ENCODE measurements around the gene COL23A1. TPM values are rescaled to one million over a fixed set of nuclear protein-coding genes. Genes with fewer than 3 reads are reported as not detected.

Gene COL23A1
- total RNA-seq, 1 donor from 2014 or later, result 2.9 TPM

GRCh38 chr5:178546675-178547033 lies 43.5 kb downstream of the COL23A1 start:
- DNase-seq, result no peak
- Mint-ChIP-seq H3K36me3 (ENCODE audit: unreplicated experiment) (no peaks in the 10 kb centered on the region), H3K27ac (ENCODE audit: unreplicated experiment) (no peak overlapping the region), H3K9me3 (ENCODE audit: unreplicated experiment) (no peaks in the 10 kb centered on the region), H3K4me1 (ENCODE audit: low read depth, unreplicated experiment) (peaks cover 9% of the 10 kb centered on the region), H3K27me3 (ENCODE audit: unreplicated experiment) (peaks cover 2% of the 10 kb centered on the region), H3K4me3 (ENCODE audit: unreplicated experiment) (no peak overlapping the region)
- TF ChIP-seq CTCF (IDR thresholded peaks at IDR 0.05; ENCODE audit: partially characterized antibody, unreplicated experiment), result no peak

- no peaks in the 10 kb centered on the region for H3K36me3 Mint-ChIP-seq (ENCODE audit: unreplicated experiment)
- H3K4me1 Mint-ChIP-seq (ENCODE audit: low read depth, unreplicated experiment), result peaks cover 9% of the 10 kb centered on the region
- TF ChIP-seq CTCF (IDR thresholded peaks at IDR 0.05; ENCODE audit: partially characterized antibody, unreplicated experiment), result no peak
- no peak overlapping the region for H3K27ac Mint-ChIP-seq (ENCODE audit: unreplicated experiment)
- DNase-seq, result no peak
- H3K4me3 Mint-ChIP-seq (ENCODE audit: unreplicated experiment), result no peak overlapping the region
- peaks cover 2% of the 10 kb centered on the region for H3K27me3 Mint-ChIP-seq (ENCODE audit: unreplicated experiment)
- H3K9me3 Mint-ChIP-seq (ENCODE audit: unreplicated experiment), result no peaks in the 10 kb centered on the region
Measured at GRCh38 chr5:178545941-178546674, 44.1 kb downstream of the COL23A1 start.

- Mint-ChIP-seq H3K4me1 (ENCODE audit: low read depth, unreplicated experiment) (peaks cover 9% of the 10 kb centered on the region), H3K9me3 (ENCODE audit: unreplicated experiment) (peaks cover 2% of the 10 kb centered on the region), H3K27me3 (ENCODE audit: unreplicated experiment) (peaks cover 2% of the 10 kb centered on the region), H3K36me3 (ENCODE audit: unreplicated experiment) (no peaks in the 10 kb centered on the region), H3K27ac (ENCODE audit: unreplicated experiment) (no peak overlapping the region), H3K4me3 (ENCODE audit: unreplicated experiment) (no peak overlapping the region)
- DNase-seq, result no peak
- no peak for TF ChIP-seq CTCF (IDR thresholded peaks at IDR 0.05; ENCODE audit: partially characterized antibody, unreplicated experiment)
Measured at GRCh38 chr5:178545176-178545575, 45.0 kb downstream of the COL23A1 start.

- no peak for TF ChIP-seq CTCF (IDR thresholded peaks at IDR 0.05; ENCODE audit: partially characterized antibody, unreplicated experiment)
- peaks cover 2% of the 10 kb centered on the region for H3K9me3 Mint-ChIP-seq (ENCODE audit: unreplicated experiment)
- no peaks in the 10 kb centered on the region for H3K36me3 Mint-ChIP-seq (ENCODE audit: unreplicated experiment)
- no peak overlapping the region for H3K4me3 Mint-ChIP-seq (ENCODE audit: unreplicated experiment)
- no peak overlapping the region for H3K27ac Mint-ChIP-seq (ENCODE audit: unreplicated experiment)
- H3K4me1 Mint-ChIP-seq (ENCODE audit: low read depth, unreplicated experiment), result peaks cover 9% of the 10 kb centered on the region
- no peak for DNase-seq
- H3K27me3 Mint-ChIP-seq (ENCODE audit: unreplicated experiment), result peaks cover 2% of the 10 kb centered on the region
Measured at GRCh38 chr5:178544166-178544834, 45.9 kb downstream of the COL23A1 start.

- Mint-ChIP-seq H3K36me3 (ENCODE audit: unreplicated experiment) (no peaks in the 10 kb centered on the region), H3K4me3 (ENCODE audit: unreplicated experiment) (no peak overlapping the region), H3K27me3 (ENCODE audit: unreplicated experiment) (no peaks in the 10 kb centered on the region), H3K27ac (ENCODE audit: unreplicated experiment) (no peak overlapping the region), H3K4me1 (ENCODE audit: low read depth, unreplicated experiment) (peaks cover 14% of the 10 kb centered on the region), H3K9me3 (ENCODE audit: unreplicated experiment) (peaks cover 5% of the 10 kb centered on the region)
- TF ChIP-seq CTCF (IDR thresholded peaks at IDR 0.05; ENCODE audit: partially characterized antibody, unreplicated experiment), result no peak
- DNase-seq, result no peak
Measured at GRCh38 chr5:178542455-178542854, 47.7 kb downstream of the COL23A1 start.

Measured in glutamatergic neuron (in vitro differentiated cells).